GM19438 (cell line): ENCODE data around the gene CELA3A.
"Not testable (repeated sequence)": the region's sequence is repeated elsewhere in the genome, so short reads cannot be mapped to it uniquely, and the experiment has no call there.

Experiments used
- ATAC-seq: cut with Tn5 transposase; IDR thresholded peaks from one replicate; pipeline ENCODE4 v1.9.1; 2021; ENCODE audit warnings: low read depth; ENCODE audit not compliant: unreplicated experiment

CELA3A gene

GRCh38 chr1:22012752-22013151 is 11.3 kb downstream of the CELA3A start:
- ATAC-seq = not testable (repeated sequence)

GRCh38 chr1:22014575-22015206 is 13.2 kb downstream of the CELA3A start:
- not testable (repeated sequence) for ATAC-seq

GRCh38 chr1:22018583-22019559 is 17.4 kb downstream of the CELA3A start:
- no peak for ATAC-seq

GRCh38 chr1:22021061-22021460 is 19.6 kb downstream of the CELA3A start:
- ATAC-seq = no peak

- peak; percentile 41 for ATAC-seq
These were observed 23.3 kb downstream of the CELA3A start for GRCh38 chr1:22024485-22025367.

GRCh38 chr1:22025368-22026155 is 24.1 kb downstream of the CELA3A start:
- ATAC-seq = peak; percentile 53

GRCh38 chr1:22026924-22027289 is 25.4 kb downstream of the CELA3A start:
- no peak for ATAC-seq

- no peak for ATAC-seq
These were observed 28.6 kb downstream of the CELA3A start for GRCh38 chr1:22030057-22030456.

GRCh38 chr1:22030473-22030872 is 29.0 kb downstream of the CELA3A start:
- no peak for ATAC-seq

- no peak for ATAC-seq
These were observed 29.9 kb downstream of the CELA3A start for GRCh38 chr1:22031214-22031962.

- ATAC-seq = not testable (repeated sequence)
These were observed 33.4 kb downstream of the CELA3A start for GRCh38 chr1:22034834-22035233.

GRCh38 chr1:22037520-22037919 is 36.1 kb downstream of the CELA3A start:
- ATAC-seq = no peak

- no peak for ATAC-seq
These were observed 36.6 kb downstream of the CELA3A start for GRCh38 chr1:22038036-22038435.

- peak; percentile 98 for ATAC-seq
These were observed 38.3 kb downstream of the CELA3A start for GRCh38 chr1:22039594-22040285.

- no peak for ATAC-seq
These were observed 38.8 kb downstream of the CELA3A start for GRCh38 chr1:22040286-22040623.

GRCh38 chr1:22041505-22041904 is 40.0 kb downstream of the CELA3A start:
- no peak for ATAC-seq

GRCh38 chr1:22043198-22043769 is 41.8 kb downstream of the CELA3A start:
- ATAC-seq = no peak

- no peak for ATAC-seq
These were observed 43.4 kb downstream of the CELA3A start for GRCh38 chr1:22044690-22045420.
